PC-3 (cell line): ENCODE measurements around the gene STXBP5. TPM values are rescaled to one million over a fixed set of nuclear protein-coding genes. Genes with fewer than 3 reads are reported as not detected.

Experiments used
- ATAC-seq: fragments of 200-7000 bp; cut with Tn5 transposase; 2 replicates; pipeline ENCODE4 v1.9.1; 2020; ENCODE audit warnings: mild to moderate bottlenecking, moderate library complexity
- BruUV-seq: library from RNA; stranded (reverse); fragments of 400-500 nt; replicated peaks from 2 replicates; lab custom pipeline; 2021; lab: Mats Ljungman, UMichigan
- CTCF ChIA-PET: fragments of 300-600 bp; sonication (Branson Sonifier 250); formaldehyde crosslinking; loops from one replicate; lab custom pipeline; 2022; ENCODE audit warnings: antibody characterized with exemption; lab: Charles Lee
- POLR2A ChIA-PET: fragments of 300-600 bp; sonication (Branson Sonifier 250); formaldehyde crosslinking; loops from one replicate; lab custom pipeline; 2022; ENCODE audit warnings: antibody characterized with exemption; ENCODE audit not compliant: unreplicated experiment; lab: Charles Lee
- DNase-seq: peaks from one replicate; pipeline ENCODE4 v3.0.0-alpha.2; 2015
- H2AFZ ChIP-seq: fragments of 300-600 bp; sonication (generic); 2 replicates; pipeline ENCODE4 v1.6.0; 2016; ENCODE audit warnings: antibody characterized with exemption, low read length
- H3F3A ChIP-seq: fragments of 300-600 bp; sonication (generic); one replicate; pipeline ENCODE4 v1.6.0; 2017; ENCODE audit warnings: antibody characterized with exemption, low read length, control low read depth, mild to moderate bottlenecking; ENCODE audit not compliant: unreplicated experiment
- H3K27ac ChIP-seq: fragments of 300-600 bp; sonication (generic); 2 replicates; pipeline ENCODE4 v1.5.1; 2016; ENCODE audit warnings: mild to moderate bottlenecking, low read length
- H3K27me3 ChIP-seq: fragments of 300-600 bp; sonication (generic); 2 replicates; pipeline ENCODE4 v1.6.1; 2016; ENCODE audit warnings: low read length, mixed read lengths
- H3K36me3 ChIP-seq: fragments of 300-600 bp; sonication (generic); 2 replicates; pipeline ENCODE4 v1.6.1; 2016; ENCODE audit warnings: low read depth, mixed run types, low read length, mixed read lengths
- H3K4me1 ChIP-seq: fragments of 300-600 bp; sonication (generic); 2 replicates; pipeline ENCODE4 v1.5.1; 2016; ENCODE audit warnings: low read length; ENCODE audit not compliant: insufficient read depth
- H3K4me2 ChIP-seq: fragments of 300-600 bp; sonication (generic); 2 replicates; pipeline ENCODE4 v1.6.0; 2016; ENCODE audit warnings: low read length
- H3K4me3 ChIP-seq: fragments of 300-600 bp; sonication (generic); 2 replicates; pipeline ENCODE4 v1.5.1; 2016; ENCODE audit warnings: mild to moderate bottlenecking, low read length, mixed read lengths
- H3K79me2 ChIP-seq: fragments of 300-600 bp; sonication (generic); 2 replicates; pipeline ENCODE4 v1.6.1; 2017; ENCODE audit warnings: low read length, mixed read lengths
- H3K9ac ChIP-seq: fragments of 300-600 bp; sonication (generic); 2 replicates; pipeline ENCODE4 v1.6.0; 2016; ENCODE audit warnings: mild to moderate bottlenecking, low read length
- H3K9me2 ChIP-seq: fragments of 300-600 bp; sonication (generic); replicated peaks from 2 replicates; pipeline ENCODE4 v1.6.1; 2016; ENCODE audit warnings: mixed run types, low read length, mixed read lengths
- H3K9me3 ChIP-seq: fragments of 300-600 bp; sonication (generic); 2 replicates; pipeline ENCODE4 v1.6.1; 2016; ENCODE audit warnings: low read length, mixed read lengths
- H4K20me1 ChIP-seq: fragments of 300-600 bp; sonication (generic); 2 replicates; pipeline ENCODE4 v1.6.1; 2016; ENCODE audit warnings: low read length, mixed read lengths
- CTCF ChIP-seq: fragments of 300-600 bp; sonication (generic); conservative IDR thresholded peaks from 2 replicates; pipeline ENCODE4 v1.5.1; 2017; ENCODE audit warnings: antibody characterized with exemption, low read depth, mild to moderate bottlenecking, low read length
- EZH2 ChIP-seq: fragments of 300-600 bp; sonication (generic); IDR thresholded peaks from one replicate; pipeline ENCODE4 v1.6.1; 2017; ENCODE audit warnings: antibody characterized with exemption, mild to moderate bottlenecking, low read length; ENCODE audit not compliant: unreplicated experiment
- EZH2phosphoT487 ChIP-seq: fragments of 300-600 bp; sonication (generic); IDR thresholded peaks from 2 replicates; pipeline ENCODE4 v1.6.1; 2018; ENCODE audit warnings: mild to moderate bottlenecking, antibody characterized with exemption, low read length, borderline replicate concordance
- intact Hi-C: fragments of 100-400 bp; cut with micrococcal nuclease; formaldehyde crosslinking; loops from 2 replicates; pipeline ENCODE4 v1.9.0; 2023
- total RNA-seq: library from RNA; depleted of rRNA; stranded (reverse); fragments of >200 nt; gene quantifications from 2 replicates; pipeline ENCODE4 v1.2.3, GENCODE V29; 2014

The STXBP5 gene
- total RNA-seq, 1 experiment from 2014 or later = 12.9 TPM

GRCh38 chr6:147384737-147385710, 180.8 kb downstream of the STXBP5 start:
- TSS peak; percentile 12 for BruUV-seq
- Histone ChIP-seq H3K9me3 (no peaks in the 10 kb centered on the region), H2AFZ (no peak overlapping the region), H3K4me1 (no peaks in the 10 kb centered on the region), H3K4me2 (no peak overlapping the region), H4K20me1 (no peaks in the 10 kb centered on the region), H3K27me3 (no peaks in the 10 kb centered on the region), H3K79me2 (no peaks in the 10 kb centered on the region), H3K9me2 (no peaks in the 10 kb centered on the region), H3K36me3 (peaks cover 12% of the 10 kb centered on the region), H3K27ac (no peak overlapping the region), H3F3A (no peaks in the 10 kb centered on the region), H3K4me3 (no peak overlapping the region), H3K9ac (no peak overlapping the region)
- DNase-seq (no peak), ATAC-seq (no peak)
- POLR2A ChIA-PET = no interaction called here
- TF ChIP-seq EZH2 = no peak
- TF ChIP-seq EZH2phosphoT487 = no peak
- TF ChIP-seq CTCF = no peak
- CTCF ChIA-PET = no interaction called here
- intact Hi-C loops = no loop called here

GRCh38 chr6:147389463-147389862, 185.2 kb downstream of the STXBP5 start:
- no peak for ATAC-seq

More at GRCh38 chr6:147389463-147389862, 185.2 kb downstream of the STXBP5 start:
- H4K20me1 ChIP-seq = no peaks in the 10 kb centered on the region
- H3K9me2 ChIP-seq = no peaks in the 10 kb centered on the region
- no peaks in the 10 kb centered on the region for H3K4me1 ChIP-seq
- no peak overlapping the region for H3K27ac ChIP-seq
- ChIA-PET POLR2A (no interaction called here), CTCF (no interaction called here)
- H3K4me3 ChIP-seq = no peak overlapping the region
- intact Hi-C loops = no loop called here
- BruUV-seq = no TSS peak
- H3K9me3 ChIP-seq = no peaks in the 10 kb centered on the region
- H3K9ac ChIP-seq = no peak overlapping the region
- TF ChIP-seq EZH2 (no peak), EZH2phosphoT487 (no peak), CTCF (no peak)
- no peak overlapping the region for H2AFZ ChIP-seq
- no peak for DNase-seq
- H3F3A ChIP-seq = no peaks in the 10 kb centered on the region
- H3K4me2 ChIP-seq = no peak overlapping the region
- H3K27me3 ChIP-seq = no peaks in the 10 kb centered on the region
- no peaks in the 10 kb centered on the region for H3K79me2 ChIP-seq
- H3K36me3 ChIP-seq = peaks cover 3% of the 10 kb centered on the region; the same call in 1 of the 2 replicates
